Spleen (tissue), 7 donors: ENCODE measurements around the gene ACBD6.

Experiments used
- CTCF ChIP-seq, 11 experiments: fragments of 200-600 bp in 7 of 11; fragments of 450-650 bp in 4 of 11; sonication (generic) in 4 of 11; IDR thresholded peaks in 8 of 11; conservative IDR thresholded peaks in 3 of 11; 1 replicate in 7 of 11; 2 replicates in 4 of 11; pipeline versions ENCODE4 v1.4.0 to v1.8.0; 2016 to 2021; ENCODE audit warnings: antibody characterized with exemption in 11 of 11, inconsistent platforms in 4 of 11, mild to moderate bottlenecking in 1 of 11
- POLR2A ChIP-seq, 3 donors: fragments of 450-650 bp; IDR thresholded peaks; one replicate each; pipeline ENCODE4 v1.5.1; 2017; ENCODE audit warnings: antibody characterized with exemption in 3 of 3, mild to moderate bottlenecking in 1 of 3
- POLR2AphosphoS5 ChIP-seq, 3 donors: sonication (generic); formaldehyde crosslinking; IDR thresholded peaks; one replicate each; pipeline ENCODE4 v1.5.1; 2017; ENCODE audit warnings: antibody characterized with exemption in 3 of 3
- donor health status: DM: no; HTN: no; CAD: no; lungs with moderate emphysema.
- donor health status: DM: no; HTN: no; CAD: no.
- donor health status: DM: no; HTN: no; CAD: no.

- TF ChIP-seq CTCF (IDR thresholded peaks at IDR 0.05 in 8 of 11, conservative IDR thresholded peaks at IDR 0.05 in 3 of 11): no peak
- no peak for TF ChIP-seq POLR2AphosphoS5 (IDR thresholded peaks at IDR 0.05)
- TF ChIP-seq POLR2A (IDR thresholded peaks at IDR 0.05): no peak
These were observed 260.4 kb downstream of the ACBD6 start for GRCh38 chr1:180241716-180242544.
